HepG2 (cell line): Measurements from ENCODE around the gene RNF208. TPM values are rescaled to one million over a fixed set of nuclear protein-coding genes. Genes with fewer than 3 reads are reported as not detected.

Experiments used
- AGO2 ChIP-seq: fragments of 200-400 bp; formaldehyde crosslinking; optimal IDR thresholded peaks from 2 replicates; pipeline ENCODE3; 2017; ENCODE audit warnings: mild to moderate bottlenecking, low read depth, low read length, moderate library complexity
- CBX1 ChIP-seq: IDR thresholded peaks from one replicate; pipeline ENCODE4 v1.6.1; 2016; ENCODE audit warnings: antibody characterized with exemption, low read depth
- CREBL2 ChIP-seq: sonication (generic); formaldehyde crosslinking; IDR thresholded peaks from 2 replicates; pipeline ENCODE4 v1.8.1; 2023; ENCODE audit warnings: missing genetic modification reagents, mild to moderate bottlenecking, borderline replicate concordance
- EHMT2 ChIP-seq: fragments of 200-600 bp; sonication (generic); IDR thresholded peaks from 2 replicates; pipeline ENCODE4 v1.7.0; 2017; ENCODE audit warnings: antibody characterized with exemption, low read depth, low read length, borderline replicate concordance
- ETS1 ChIP-seq: sonication (generic); formaldehyde crosslinking; IDR thresholded peaks from 2 replicates; pipeline ENCODE4 v1.4.0; 2020; ENCODE audit warnings: missing genetic modification reagents
- GZF1 ChIP-seq: sonication (generic); formaldehyde crosslinking; IDR thresholded peaks from 2 replicates; pipeline ENCODE4 v1.5.1; 2020; ENCODE audit warnings: mild to moderate bottlenecking, missing genetic modification reagents
- IRF2 ChIP-seq: IDR thresholded peaks from 2 replicates; pipeline ENCODE4 v1.6.1; 2018; ENCODE audit warnings: missing genetic modification reagents, missing compliant biosample characterization
- KAT2B ChIP-seq: fragments of 150-350 bp; IDR thresholded peaks from 2 replicates; pipeline ENCODE4 v1.6.1; 2014; ENCODE audit warnings: low read depth, low read length, borderline replicate concordance
- LRRFIP1 ChIP-seq: sonication (generic); formaldehyde crosslinking; conservative IDR thresholded peaks from 2 replicates; pipeline ENCODE4 v1.4.0; 2020; ENCODE audit warnings: missing genetic modification reagents
- MAF1 ChIP-seq: sonication (generic); formaldehyde crosslinking; IDR thresholded peaks from 2 replicates; pipeline ENCODE4 v1.5.0; 2020; ENCODE audit warnings: missing genetic modification reagents, borderline replicate concordance
- MAX ChIP-seq: IDR thresholded peaks from 2 replicates; pipeline ENCODE4 v1.6.1; 2012; ENCODE audit warnings: inconsistent platforms
- PCBP1 ChIP-seq: fragments of 200-400 bp; formaldehyde crosslinking; IDR thresholded peaks from 2 replicates; pipeline ENCODE4 v1.6.1; 2017; ENCODE audit warnings: mild to moderate bottlenecking, low read depth, low read length, borderline replicate concordance
- SMAD1 ChIP-seq: sonication (generic); formaldehyde crosslinking; IDR thresholded peaks from 2 replicates; pipeline ENCODE4 v1.4.0; 2020; ENCODE audit warnings: missing genetic modification reagents, low read depth, mild to moderate bottlenecking, borderline replicate concordance
- U2AF1 ChIP-seq: fragments of 200-400 bp; formaldehyde crosslinking; optimal IDR thresholded peaks from 2 replicates; pipeline ENCODE3; 2017; ENCODE audit warnings: mild to moderate bottlenecking, low read depth, low read length
- ZBTB33 ChIP-seq: sonication (generic); formaldehyde crosslinking; IDR thresholded peaks from 2 replicates; pipeline ENCODE4 v1.4.0; 2020; ENCODE audit warnings: missing genetic modification reagents
- ZFX ChIP-seq: sonication (generic); formaldehyde crosslinking; IDR thresholded peaks from 2 replicates; pipeline ENCODE4 v1.4.0; 2020; ENCODE audit warnings: mild to moderate bottlenecking, low read depth, missing genetic modification reagents, moderate library complexity
- ZNF253 ChIP-seq: sonication (generic); formaldehyde crosslinking; IDR thresholded peaks from 2 replicates; pipeline ENCODE4 v1.8.0; 2022; ENCODE audit warnings: mild to moderate bottlenecking, missing genetic modification reagents, borderline replicate concordance
- ZNF331 ChIP-seq: sonication (generic); formaldehyde crosslinking; IDR thresholded peaks from 2 replicates; pipeline ENCODE4 v1.4.0; 2020; ENCODE audit warnings: missing genetic modification reagents
- ZNF678 ChIP-seq: sonication (generic); formaldehyde crosslinking; IDR thresholded peaks from 2 replicates; pipeline ENCODE4 v1.4.0; 2020; ENCODE audit warnings: mild to moderate bottlenecking, missing genetic modification reagents
- ZNF761 ChIP-seq: sonication (generic); formaldehyde crosslinking; conservative IDR thresholded peaks from 2 replicates; pipeline ENCODE4 v1.4.0; 2020; ENCODE audit warnings: mild to moderate bottlenecking, missing genetic modification reagents
- ZNF773 ChIP-seq: sonication (generic); formaldehyde crosslinking; IDR thresholded peaks from 2 replicates; pipeline ENCODE4 v1.4.0; 2020; ENCODE audit warnings: missing genetic modification reagents, borderline replicate concordance
- ZNF784 ChIP-seq: sonication (generic); formaldehyde crosslinking; IDR thresholded peaks from 2 replicates; pipeline ENCODE4 v1.5.1; 2020; ENCODE audit warnings: missing genetic modification reagents, mild to moderate bottlenecking, borderline replicate concordance
- polyA plus RNA-seq, 8 experiments: library from polyadenylated mRNA; depleted of rRNA in 3 of 8; stranded (reverse) in 7 of 8; unstranded in 1 of 8; fragments of >200 nt; fragmentation: Illumina TruSeq in 4 of 8; extraction: Trizol in 4 of 8; gene quantifications; 2 replicates each; pipeline versions ENCODE4 v1.2.1 to v1.2.3, GENCODE V29; 2011 to 2016; ENCODE audit warnings: low read depth in 4 of 8, missing spikeins in 1 of 8, mixed read lengths in 1 of 8; ENCODE audit not compliant: insufficient read depth in 1 of 8
- total RNA-seq, 5 experiments: library from RNA; depleted of rRNA; stranded (reverse); fragments of >200 nt; fragmentation: Illumina TruSeq; extraction: Trizol; gene quantifications; 2 replicates each; pipeline ENCODE4 v1.2.3, GENCODE V29; 2016; ENCODE audit warnings: low read depth in 1 of 5

RNF208 gene
- total and polyA plus RNA-seq, 2 of the 13 experiments (the other 11 are each of a cell fraction or from before 2014, with no cell fraction given), result 1.6 to 2.1 TPM

- no peak for TF ChIP-seq EHMT2
- no peak for TF ChIP-seq CBX1
- TF ChIP-seq ZNF773 (CRISPR knock-in tag), result no peak
- no peak for TF ChIP-seq SMAD1 (CRISPR knock-in tag)
- TF ChIP-seq ZBTB33, result peak; percentile 35; the same call in 1 of the 2 replicates
- peak; percentile 57; the same call in 1 of the 2 replicates for TF ChIP-seq ZNF331
- 0 out of 2 replicates have a peak, but pooled peaks have one; percentile 43 for TF ChIP-seq ETS1 (CRISPR knock-in tag)
- TF ChIP-seq MAX, result peak; percentile 89
- TF ChIP-seq ZFX (CRISPR knock-in tag), result peak; percentile 94
- TF ChIP-seq AGO2, result peak; percentile 64
- TF ChIP-seq ZNF253 (CRISPR knock-in tag), result no peak
- TF ChIP-seq GZF1 (CRISPR knock-in tag), result peak; percentile 49; the same call in 1 of the 2 replicates
- no peak for TF ChIP-seq LRRFIP1 (CRISPR knock-in tag)
- no peak for TF ChIP-seq ZNF678 (CRISPR knock-in tag)
- no peak for TF ChIP-seq PCBP1
- TF ChIP-seq ZNF784 (CRISPR knock-in tag), result no peak
- no peak for TF ChIP-seq CREBL2 (CRISPR knock-in tag)
- 0 out of 2 replicates have a peak, but pooled peaks have one; percentile 75 for TF ChIP-seq MAF1
- no peak; the same call in 1 of the 2 replicates for TF ChIP-seq ZNF761 (CRISPR knock-in tag)
- TF ChIP-seq U2AF1, result no peak
- peak; percentile 77; the same call in 1 of the 2 replicates for TF ChIP-seq IRF2
- no peak for TF ChIP-seq KAT2B
These were observed 16.6 kb downstream of the RNF208 start, which contains the start of the genes NDOR1 and TMEM203 (continued) for GRCh38 chr9:137205126-137206069.
